SK-N-SH treated with all-trans-retinoic acid at 6 μM for 48 hours (cell line): ENCODE measurements around the gene TMEM54.

Experiments
- ATAC-seq: fragments of 200-7000 bp; cut with Tn5 transposase; 3 replicates; pipeline ENCODE4 v1.9.1; 2020; ENCODE audit warnings: mild to moderate bottlenecking, moderate library complexity
- ARNTL ChIP-seq: fragments of 450-650 bp; formaldehyde crosslinking; IDR thresholded peaks from 2 replicates; pipeline ENCODE4 v1.5.0; 2020; ENCODE audit warnings: low read depth, mild to moderate bottlenecking, moderate library complexity, borderline replicate concordance
- BACH2 ChIP-seq: fragments of 250-450 bp; sonication (Bioruptor Pico); IDR thresholded peaks from 2 replicates; pipeline ENCODE4 v1.9.0; 2021; ENCODE audit warnings: mild to moderate bottlenecking, borderline replicate concordance
- CSDC2 ChIP-seq: fragments of 250-450 bp; sonication (Bioruptor Pico); IDR thresholded peaks from 2 replicates; pipeline ENCODE4 v1.5.0; 2020; ENCODE audit warnings: mild to moderate bottlenecking, moderate library complexity
- ESRRG ChIP-seq: fragments of 250-450 bp; sonication (Bioruptor Pico); IDR thresholded peaks from 2 replicates; pipeline ENCODE4 v1.6.1; 2021; ENCODE audit warnings: mild to moderate bottlenecking
- GLIS3 ChIP-seq: fragments of 250-450 bp; sonication (Bioruptor Pico); IDR thresholded peaks from 2 replicates; pipeline ENCODE4 v1.5.0; 2020; ENCODE audit warnings: mild to moderate bottlenecking, moderate library complexity
- ISL1 ChIP-seq: fragments of 250-450 bp; sonication (Bioruptor Pico); IDR thresholded peaks from 2 replicates; pipeline ENCODE4 v2.1.2; 2022; ENCODE audit warnings: mild to moderate bottlenecking, moderate library complexity
- OSR1 ChIP-seq: fragments of 250-450 bp; sonication (Bioruptor Pico); IDR thresholded peaks from 2 replicates; pipeline ENCODE4 v1.8.0; 2022; ENCODE audit warnings: moderate library complexity, mild to moderate bottlenecking, inconsistent platforms
- PPARA ChIP-seq: fragments of 250-450 bp; sonication (Bioruptor Pico); IDR thresholded peaks from 2 replicates; pipeline ENCODE4 v1.5.0; 2020; ENCODE audit warnings: mild to moderate bottlenecking, borderline replicate concordance
- RARB ChIP-seq: fragments of 250-450 bp; sonication (Bioruptor Pico); IDR thresholded peaks from 2 replicates; pipeline ENCODE4 v1.8.0; 2021; ENCODE audit warnings: mild to moderate bottlenecking, moderate library complexity
- SNAI2 ChIP-seq: fragments of 250-450 bp; sonication (Bioruptor Pico); IDR thresholded peaks from 2 replicates; pipeline ENCODE4 v1.5.0; 2020; ENCODE audit warnings: mild to moderate bottlenecking, moderate library complexity
- TCF4 ChIP-seq: fragments of 250-450 bp; sonication (Bioruptor Pico); IDR thresholded peaks from 2 replicates; pipeline ENCODE4 v1.8.0; 2021; ENCODE audit warnings: mild to moderate bottlenecking, moderate library complexity, borderline replicate concordance
- TOX ChIP-seq: fragments of 250-450 bp; sonication (Bioruptor Pico); IDR thresholded peaks from 2 replicates; pipeline ENCODE4 v1.8.0; 2021; ENCODE audit warnings: mild to moderate bottlenecking, moderate library complexity, borderline replicate concordance
- ZC3H10 ChIP-seq: fragments of 250-450 bp; sonication (Bioruptor Pico); IDR thresholded peaks from 2 replicates; pipeline ENCODE4 v1.5.1; 2021; ENCODE audit warnings: mild to moderate bottlenecking, moderate library complexity
- ZFP3 ChIP-seq: fragments of 250-450 bp; sonication (Bioruptor Pico); IDR thresholded peaks from 2 replicates; pipeline ENCODE4 v1.5.0; 2020; ENCODE audit warnings: mild to moderate bottlenecking, moderate library complexity
- ZFP30 ChIP-seq: fragments of 450-650 bp; formaldehyde crosslinking; IDR thresholded peaks from 2 replicates; pipeline ENCODE4 v1.5.0; 2022; ENCODE audit warnings: mild to moderate bottlenecking, moderate library complexity
- ZNF565 ChIP-seq: fragments of 450-650 bp; formaldehyde crosslinking; conservative IDR thresholded peaks from 2 replicates; pipeline ENCODE4 v1.5.0; 2020; ENCODE audit warnings: low read depth, mild to moderate bottlenecking, moderate library complexity
- ZNF70 ChIP-seq: fragments of 450-650 bp; formaldehyde crosslinking; IDR thresholded peaks from 2 replicates; pipeline ENCODE4 v1.5.0; 2020; ENCODE audit warnings: mild to moderate bottlenecking, moderate library complexity
- ZNF8 ChIP-seq: fragments of 450-650 bp; formaldehyde crosslinking; IDR thresholded peaks from 2 replicates; pipeline ENCODE4 v1.5.0; 2020; ENCODE audit warnings: mild to moderate bottlenecking, moderate library complexity
- TF ChIP-seq, protein P1 (sequence below): fragments of 250-450 bp; sonication (Bioruptor Pico); IDR thresholded peaks from 2 replicates; pipeline ENCODE4 v1.5.1; 2020; ENCODE audit warnings: low read depth, mild to moderate bottlenecking, moderate library complexity
- TF ChIP-seq, protein P2 (sequence below): fragments of 250-450 bp; sonication (Bioruptor Pico); IDR thresholded peaks from 2 replicates; pipeline ENCODE4 v1.5.0; 2020; ENCODE audit warnings: mild to moderate bottlenecking, moderate library complexity
- TF ChIP-seq, protein P3 (sequence below): fragments of 250-450 bp; sonication (Bioruptor Pico); IDR thresholded peaks from 2 replicates; pipeline ENCODE4 v1.8.0; 2020; ENCODE audit warnings: mild to moderate bottlenecking, moderate library complexity, borderline replicate concordance
- TF ChIP-seq, protein P4 (sequence below): fragments of 250-450 bp; sonication (Bioruptor Pico); IDR thresholded peaks from 2 replicates; pipeline ENCODE4 v1.5.1; 2021; ENCODE audit warnings: mild to moderate bottlenecking, moderate library complexity

Gene TMEM54

DNA sequence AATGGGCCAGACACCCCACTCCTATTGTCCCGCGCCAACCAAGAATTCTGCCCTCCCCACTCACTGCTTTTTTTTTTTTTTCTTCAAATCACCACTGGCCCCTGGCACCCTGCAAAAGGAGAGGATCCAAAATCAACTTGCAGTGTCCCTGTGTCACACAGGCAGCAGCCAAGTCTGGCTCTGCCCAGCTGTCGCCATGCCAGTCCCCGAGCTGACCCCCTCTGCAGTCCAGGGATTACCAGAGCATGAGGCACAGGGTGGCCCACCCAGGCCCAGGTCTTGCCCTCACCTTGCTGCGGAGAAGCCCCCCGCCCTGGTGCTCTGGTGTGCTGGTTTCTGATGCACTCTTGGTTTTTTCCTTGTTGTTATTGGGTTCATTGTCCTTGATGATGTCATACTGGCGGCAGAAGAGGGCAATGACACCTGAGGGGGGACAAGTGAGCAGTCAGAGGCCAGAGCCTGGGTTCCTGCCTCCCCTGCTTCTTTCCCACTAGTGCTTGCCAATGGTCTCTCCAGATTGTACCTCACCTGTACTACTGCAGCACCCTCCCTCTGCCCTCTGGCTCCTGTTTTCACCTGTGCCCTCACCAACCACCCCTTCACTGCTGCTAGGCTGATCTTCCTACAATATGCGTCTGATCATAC lies 36.7 kb downstream of the TMEM54 start:
- TF ChIP-seq, protein P1, sequence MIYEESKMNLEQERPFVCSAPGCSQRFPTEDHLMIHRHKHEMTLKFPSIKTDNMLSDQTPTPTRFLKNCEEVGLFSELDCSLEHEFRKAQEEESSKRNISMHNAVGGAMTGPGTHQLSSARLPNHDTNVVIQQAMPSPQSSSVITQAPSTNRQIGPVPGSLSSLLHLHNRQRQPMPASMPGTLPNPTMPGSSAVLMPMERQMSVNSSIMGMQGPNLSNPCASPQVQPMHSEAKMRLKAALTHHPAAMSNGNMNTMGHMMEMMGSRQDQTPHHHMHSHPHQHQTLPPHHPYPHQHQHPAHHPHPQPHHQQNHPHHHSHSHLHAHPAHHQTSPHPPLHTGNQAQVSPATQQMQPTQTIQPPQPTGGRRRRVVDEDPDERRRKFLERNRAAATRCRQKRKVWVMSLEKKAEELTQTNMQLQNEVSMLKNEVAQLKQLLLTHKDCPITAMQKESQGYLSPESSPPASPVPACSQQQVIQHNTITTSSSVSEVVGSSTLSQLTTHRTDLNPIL (CRISPR knock-in tag), result no peak
- TF ChIP-seq ZFP30 (CRISPR knock-in tag) (no peak), CSDC2 (no peak), ESRRG (no peak), RARB (CRISPR knock-in tag) (no peak), ZFP3 (CRISPR knock-in tag) (no peak), ZC3H10 (no peak), GLIS3 (CRISPR knock-in tag) (no peak), ISL1 (CRISPR knock-in tag) (no peak), OSR1 (no peak), ZNF70 (CRISPR knock-in tag) (no peak), BACH2 (CRISPR knock-in tag) (no peak), PPARA (CRISPR knock-in tag) (no peak)
- TF ChIP-seq, protein P2, sequence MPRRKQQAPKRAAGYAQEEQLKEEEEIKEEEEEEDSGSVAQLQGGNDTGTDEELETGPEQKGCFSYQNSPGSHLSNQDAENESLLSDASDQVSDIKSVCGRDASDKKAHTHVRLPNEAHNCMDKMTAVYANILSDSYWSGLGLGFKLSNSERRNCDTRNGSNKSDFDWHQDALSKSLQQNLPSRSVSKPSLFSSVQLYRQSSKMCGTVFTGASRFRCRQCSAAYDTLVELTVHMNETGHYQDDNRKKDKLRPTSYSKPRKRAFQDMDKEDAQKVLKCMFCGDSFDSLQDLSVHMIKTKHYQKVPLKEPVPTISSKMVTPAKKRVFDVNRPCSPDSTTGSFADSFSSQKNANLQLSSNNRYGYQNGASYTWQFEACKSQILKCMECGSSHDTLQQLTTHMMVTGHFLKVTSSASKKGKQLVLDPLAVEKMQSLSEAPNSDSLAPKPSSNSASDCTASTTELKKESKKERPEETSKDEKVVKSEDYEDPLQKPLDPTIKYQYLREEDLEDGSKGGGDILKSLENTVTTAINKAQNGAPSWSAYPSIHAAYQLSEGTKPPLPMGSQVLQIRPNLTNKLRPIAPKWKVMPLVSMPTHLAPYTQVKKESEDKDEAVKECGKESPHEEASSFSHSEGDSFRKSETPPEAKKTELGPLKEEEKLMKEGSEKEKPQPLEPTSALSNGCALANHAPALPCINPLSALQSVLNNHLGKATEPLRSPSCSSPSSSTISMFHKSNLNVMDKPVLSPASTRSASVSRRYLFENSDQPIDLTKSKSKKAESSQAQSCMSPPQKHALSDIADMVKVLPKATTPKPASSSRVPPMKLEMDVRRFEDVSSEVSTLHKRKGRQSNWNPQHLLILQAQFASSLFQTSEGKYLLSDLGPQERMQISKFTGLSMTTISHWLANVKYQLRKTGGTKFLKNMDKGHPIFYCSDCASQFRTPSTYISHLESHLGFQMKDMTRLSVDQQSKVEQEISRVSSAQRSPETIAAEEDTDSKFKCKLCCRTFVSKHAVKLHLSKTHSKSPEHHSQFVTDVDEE, result no peak
- TF ChIP-seq, protein P3, sequence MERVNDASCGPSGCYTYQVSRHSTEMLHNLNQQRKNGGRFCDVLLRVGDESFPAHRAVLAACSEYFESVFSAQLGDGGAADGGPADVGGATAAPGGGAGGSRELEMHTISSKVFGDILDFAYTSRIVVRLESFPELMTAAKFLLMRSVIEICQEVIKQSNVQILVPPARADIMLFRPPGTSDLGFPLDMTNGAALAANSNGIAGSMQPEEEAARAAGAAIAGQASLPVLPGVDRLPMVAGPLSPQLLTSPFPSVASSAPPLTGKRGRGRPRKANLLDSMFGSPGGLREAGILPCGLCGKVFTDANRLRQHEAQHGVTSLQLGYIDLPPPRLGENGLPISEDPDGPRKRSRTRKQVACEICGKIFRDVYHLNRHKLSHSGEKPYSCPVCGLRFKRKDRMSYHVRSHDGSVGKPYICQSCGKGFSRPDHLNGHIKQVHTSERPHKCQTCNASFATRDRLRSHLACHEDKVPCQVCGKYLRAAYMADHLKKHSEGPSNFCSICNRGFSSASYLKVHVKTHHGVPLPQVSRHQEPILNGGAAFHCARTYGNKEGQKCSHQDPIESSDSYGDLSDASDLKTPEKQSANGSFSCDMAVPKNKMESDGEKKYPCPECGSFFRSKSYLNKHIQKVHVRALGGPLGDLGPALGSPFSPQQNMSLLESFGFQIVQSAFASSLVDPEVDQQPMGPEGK (CRISPR knock-in tag), result no peak
- TF ChIP-seq, protein P4, sequence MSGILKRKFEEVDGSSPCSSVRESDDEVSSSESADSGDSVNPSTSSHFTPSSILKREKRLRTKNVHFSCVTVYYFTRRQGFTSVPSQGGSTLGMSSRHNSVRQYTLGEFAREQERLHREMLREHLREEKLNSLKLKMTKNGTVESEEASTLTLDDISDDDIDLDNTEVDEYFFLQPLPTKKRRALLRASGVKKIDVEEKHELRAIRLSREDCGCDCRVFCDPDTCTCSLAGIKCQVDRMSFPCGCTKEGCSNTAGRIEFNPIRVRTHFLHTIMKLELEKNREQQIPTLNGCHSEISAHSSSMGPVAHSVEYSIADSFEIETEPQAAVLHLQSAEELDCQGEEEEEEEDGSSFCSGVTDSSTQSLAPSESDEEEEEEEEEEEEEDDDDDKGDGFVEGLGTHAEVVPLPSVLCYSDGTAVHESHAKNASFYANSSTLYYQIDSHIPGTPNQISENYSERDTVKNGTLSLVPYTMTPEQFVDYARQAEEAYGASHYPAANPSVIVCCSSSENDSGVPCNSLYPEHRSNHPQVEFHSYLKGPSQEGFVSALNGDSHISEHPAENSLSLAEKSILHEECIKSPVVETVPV (CRISPR knock-in tag), result no peak
- ATAC-seq, result no peak

DNA sequence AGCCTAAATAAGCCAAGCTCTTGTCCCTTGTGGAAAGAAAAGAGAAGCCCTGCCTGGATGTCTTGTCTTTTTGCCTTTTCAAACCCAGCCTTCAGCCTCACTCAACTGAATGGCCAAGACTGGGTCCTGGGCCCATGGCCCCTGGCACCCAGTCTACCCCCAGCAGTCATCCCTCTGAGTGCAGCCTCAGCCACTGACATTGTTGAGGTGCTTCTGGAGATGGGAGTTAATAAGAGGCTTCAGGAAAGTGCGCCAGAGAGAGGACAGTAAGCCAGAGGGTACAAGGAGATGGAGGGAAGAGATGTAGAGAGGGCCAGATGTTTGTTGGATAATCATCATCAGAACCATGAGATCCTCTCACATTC lies 37.3 kb downstream of the TMEM54 start:
- TF ChIP-seq, protein P2, result no peak
- no peak for TF ChIP-seq ZFP30 (CRISPR knock-in tag)
- TF ChIP-seq ESRRG, result no peak
- ATAC-seq, result no peak

DNA sequence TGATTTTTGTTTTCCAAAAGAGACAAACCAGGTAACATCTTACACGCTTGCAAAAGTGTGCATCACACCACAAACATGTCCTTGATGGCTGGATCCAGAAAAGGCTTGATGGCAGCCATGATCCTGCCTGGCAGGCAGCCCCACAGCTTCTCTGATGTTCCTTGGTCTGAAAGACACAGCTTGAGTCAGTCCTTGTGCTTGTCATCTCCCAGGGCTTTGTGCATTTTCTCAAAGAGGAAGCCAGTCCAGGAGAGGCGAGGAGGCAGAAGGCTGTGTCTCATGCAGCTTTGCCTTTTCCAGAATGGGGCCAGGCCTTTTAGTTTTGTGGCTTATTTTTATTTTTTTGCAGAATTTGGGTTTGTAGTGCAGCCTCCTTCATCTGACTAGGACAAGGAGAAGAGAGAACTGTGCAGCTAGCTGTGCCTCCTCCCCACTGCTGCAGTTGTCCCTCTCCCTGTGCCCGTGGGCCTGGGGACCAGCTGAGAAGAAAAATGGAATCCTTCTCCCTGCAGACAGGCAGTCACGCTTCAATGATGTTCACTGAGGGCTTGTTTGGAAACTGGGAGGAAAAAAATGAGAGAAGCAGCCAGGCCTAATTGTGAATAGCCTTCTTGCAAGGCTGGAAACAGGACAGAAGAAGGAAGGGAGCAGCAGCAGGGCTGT lies 37.8 kb downstream of the TMEM54 start:
- ATAC-seq, result no peak
- TF ChIP-seq ZFP3 (CRISPR knock-in tag), result no peak
- TF ChIP-seq ISL1 (CRISPR knock-in tag), result no peak
- TF ChIP-seq ZNF70 (CRISPR knock-in tag), result no peak
- TF ChIP-seq ESRRG, result no peak
- no peak for TF ChIP-seq TCF4 (CRISPR knock-in tag)
- TF ChIP-seq, protein P4 (CRISPR knock-in tag), result no peak
- TF ChIP-seq ZC3H10, result no peak
- TF ChIP-seq ZNF8 (CRISPR knock-in tag), result no peak
- TF ChIP-seq PPARA (CRISPR knock-in tag), result no peak
- no peak for TF ChIP-seq ZFP30 (CRISPR knock-in tag)
- no peak for TF ChIP-seq ZNF565 (CRISPR knock-in tag)
- TF ChIP-seq ARNTL (CRISPR knock-in tag), result no peak
- TF ChIP-seq, protein P3 (CRISPR knock-in tag), result no peak
- no peak for TF ChIP-seq TOX (CRISPR knock-in tag)
- no peak for TF ChIP-seq SNAI2 (CRISPR knock-in tag)
